Calu3 (cell line): ENCODE data around the gene JAZF1. TPM values are rescaled to one million over a fixed set of nuclear protein-coding genes. Genes with fewer than 3 reads are reported as not detected.
"Not testable (repeated sequence)": the region's sequence is repeated elsewhere in the genome, so short reads cannot be mapped to it uniquely, and the experiment has no call there.

Experiments
- BruUV-seq: library from RNA; stranded (reverse); fragments of 400-500 nt; replicated peaks from 2 replicates; lab custom pipeline; 2021; lab: Mats Ljungman, UMichigan
- CTCF ChIA-PET: fragments of 300-600 bp; sonication (Branson Sonifier 250); formaldehyde crosslinking; loops from one replicate; lab custom pipeline; 2022; ENCODE audit warnings: antibody characterized with exemption; lab: Charles Lee
- DNase-seq: peaks from one replicate; pipeline ENCODE4 v3.0.0; 2022
- H3K27ac Mint-ChIP-seq: one replicate; pipeline ENCODE4 v1.8.0; 2022; ENCODE audit warnings: mixed read lengths; ENCODE audit not compliant: unreplicated experiment
- H3K27me3 Mint-ChIP-seq: one replicate; pipeline ENCODE4 v1.8.0; 2022; ENCODE audit warnings: mixed read lengths; ENCODE audit not compliant: unreplicated experiment
- H3K36me3 Mint-ChIP-seq: one replicate; pipeline ENCODE4 v1.8.0; 2022; ENCODE audit warnings: mild to moderate bottlenecking, moderate library complexity, mixed read lengths; ENCODE audit not compliant: insufficient read depth, unreplicated experiment
- H3K4me1 Mint-ChIP-seq: one replicate; pipeline ENCODE4 v1.8.0; 2022; ENCODE audit warnings: mild to moderate bottlenecking, low read depth, mixed read lengths; ENCODE audit not compliant: unreplicated experiment
- H3K4me3 Mint-ChIP-seq: one replicate; pipeline ENCODE4 v1.8.0; 2022; ENCODE audit warnings: mild to moderate bottlenecking, low read depth, moderate library complexity, mixed read lengths; ENCODE audit not compliant: unreplicated experiment
- H3K9me3 Mint-ChIP-seq: one replicate; pipeline ENCODE4 v1.8.0; 2022; ENCODE audit warnings: low read depth, mixed read lengths; ENCODE audit not compliant: unreplicated experiment
- CTCF ChIP-seq: fragments of 200-600 bp; IDR thresholded peaks from one replicate; pipeline ENCODE4 v1.8.0; 2022; ENCODE audit warnings: antibody characterized with exemption; ENCODE audit not compliant: unreplicated experiment
- intact Hi-C: fragments of 100-400 bp; cut with micrococcal nuclease; formaldehyde crosslinking; loops from one replicate; pipeline ENCODE4 v1.10.0; 2022; ENCODE audit not compliant: unreplicated experiment
- total RNA-seq: library from RNA; stranded (reverse); gene quantifications from 2 replicates; pipeline ENCODE4 v1.2.3, GENCODE V29; 2022

Gene JAZF1
- total RNA-seq, 1 experiment from 2014 or later = 10.7 TPM

DNA sequence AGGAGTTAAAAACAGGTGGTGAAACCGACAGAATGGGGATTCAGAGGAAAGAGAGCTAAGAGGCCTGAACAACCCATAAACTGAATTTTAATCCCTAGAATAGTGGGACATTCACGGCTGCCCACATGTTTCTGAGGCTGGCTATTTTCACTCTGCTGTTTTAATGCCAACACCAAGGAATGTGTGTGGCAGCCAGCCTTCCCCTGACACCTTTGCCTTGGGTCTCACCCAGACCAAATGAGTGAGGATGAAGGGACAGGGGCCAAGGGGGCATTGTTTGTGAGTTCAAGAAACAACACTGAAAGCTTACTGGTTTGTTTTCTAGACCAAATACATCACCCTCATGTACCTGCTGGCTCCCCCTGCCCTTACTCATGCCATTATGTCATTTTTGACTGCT is 164.3 kb downstream of the JAZF1 start:
- no peak overlapping the region for H3K27ac Mint-ChIP-seq
- TF ChIP-seq CTCF = no peak
- H3K36me3 Mint-ChIP-seq = no peaks in the 10 kb centered on the region
- no peak for DNase-seq
- H3K4me3 Mint-ChIP-seq = no peak overlapping the region
- H3K4me1 Mint-ChIP-seq = peaks cover 9% of the 10 kb centered on the region
- H3K27me3 Mint-ChIP-seq = no peaks in the 10 kb centered on the region
- BruUV-seq = no TSS peak
- no peaks in the 10 kb centered on the region for H3K9me3 Mint-ChIP-seq
- intact Hi-C loops = no loop called here
- CTCF ChIA-PET = interaction anchor here (0.6 kb wide), 1 partner anchor 550 kb away, joined by 4 read pairs; no protein-coding TSS in a partner anchor

- H3K9me3 Mint-ChIP-seq = no peaks in the 10 kb centered on the region
- peaks cover 5% of the 10 kb centered on the region for H3K4me1 Mint-ChIP-seq
- no peak overlapping the region for H3K4me3 Mint-ChIP-seq
- no TSS peak for BruUV-seq
- no peak for TF ChIP-seq CTCF
- CTCF ChIA-PET = interaction anchor here (0.7 kb wide), 1 partner anchor 22 kb away, joined by 3 read pairs; no protein-coding TSS in a partner anchor
- no peaks in the 10 kb centered on the region for H3K36me3 Mint-ChIP-seq
- intact Hi-C loops = no loop called here
- no peak overlapping the region for H3K27ac Mint-ChIP-seq
- no peaks in the 10 kb centered on the region for H3K27me3 Mint-ChIP-seq
- DNase-seq = no peak
Observed at GRCh38 chr7:28015169-28015568, 165.4 kb downstream of the JAZF1 start.

DNA sequence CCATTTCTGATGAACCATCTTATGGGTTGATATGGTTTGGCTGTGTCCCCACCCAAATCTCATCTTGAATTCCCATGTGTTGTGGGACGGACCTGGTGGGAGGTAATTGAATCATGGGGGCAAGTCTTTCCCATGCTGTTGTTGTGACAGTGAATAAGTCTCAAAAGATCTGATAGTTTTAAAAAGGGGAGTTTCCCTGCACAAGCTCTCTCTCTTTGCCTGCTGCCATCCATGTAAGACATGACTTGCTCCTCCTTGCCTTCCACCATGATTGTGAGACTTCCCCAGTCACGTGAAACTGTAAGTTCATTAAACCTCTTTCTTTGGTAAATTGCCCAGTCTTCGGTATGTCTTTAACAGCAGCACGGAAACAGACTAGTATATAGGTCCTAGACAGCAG is 166.3 kb downstream of the JAZF1 start:
- H3K36me3 Mint-ChIP-seq, H3K27me3 Mint-ChIP-seq, CTCF ChIA-PET, DNase-seq, H3K4me1 Mint-ChIP-seq, H3K4me3 Mint-ChIP-seq, BruUV-seq, H3K27ac Mint-ChIP-seq, H3K9me3 Mint-ChIP-seq, intact Hi-C loops: not testable (repeated sequence)

- Mint-ChIP-seq H3K27ac (no peak overlapping the region), H3K4me1 (no peaks in the 10 kb centered on the region), H3K9me3 (no peaks in the 10 kb centered on the region), H3K27me3 (no peaks in the 10 kb centered on the region), H3K36me3 (no peaks in the 10 kb centered on the region), H3K4me3 (no peak overlapping the region)
- no TSS peak for BruUV-seq
- intact Hi-C loops = no loop called here
- DNase-seq = no peak
- TF ChIP-seq CTCF = no peak
- CTCF ChIA-PET = interaction anchor here (0.6 kb wide), 1 partner anchor 7 kb away, joined by 6 read pairs; no protein-coding TSS in a partner anchor
Observed at GRCh38 chr7:28013441-28013840, 167.2 kb downstream of the JAZF1 start.

GRCh38 chr7:28013019-28013418 is 167.6 kb downstream of the JAZF1 start:
- no TSS peak for BruUV-seq
- no peaks in the 10 kb centered on the region for H3K36me3 Mint-ChIP-seq
- H3K4me3 Mint-ChIP-seq = no peak overlapping the region
- no peak overlapping the region for H3K27ac Mint-ChIP-seq
- intact Hi-C loops = no loop called here
- TF ChIP-seq CTCF = no peak
- no peaks in the 10 kb centered on the region for H3K9me3 Mint-ChIP-seq
- no peaks in the 10 kb centered on the region for H3K27me3 Mint-ChIP-seq
- H3K4me1 Mint-ChIP-seq = no peaks in the 10 kb centered on the region
- DNase-seq = no peak
- CTCF ChIA-PET = no interaction called here
